Motor neuron (in vitro differentiated cells): Measurements from ENCODE around the gene LCA5. TPM values are rescaled to one million over a fixed set of nuclear protein-coding genes. Genes with fewer than 3 reads are reported as not detected.

Experiments
- ATAC-seq, 8 experiments: fragments of 200-7000 bp; cut with Tn5 transposase; replicated peaks in 6 of 8; 2 replicates each; pipeline ENCODE4 v1.8.0; 2021; ENCODE audit warnings: mild to moderate bottlenecking in 8 of 8, moderate library complexity in 8 of 8
- H3K27ac ChIP-seq, 2 donors: fragments of 250-450 bp; sonication (Bioruptor Pico); 2 replicates each; pipeline ENCODE4 v1.9.0; 2021; ENCODE audit warnings: antibody characterized with exemption in 2 of 2, mild to moderate bottlenecking in 2 of 2, moderate library complexity in 1 of 2
- H3K4me1 ChIP-seq, 2 donors: fragments of 250-450 bp; sonication (Bioruptor Pico); replicated peaks in 1 of 2; 2 replicates each; pipeline ENCODE4 v1.6.1; 2021; ENCODE audit warnings: antibody characterized with exemption in 2 of 2, mild to moderate bottlenecking in 2 of 2, moderate library complexity in 1 of 2
- H3K4me3 ChIP-seq, 5 donors: fragments of 250-450 bp; sonication (Bioruptor Pico); 2 replicates each; pipeline ENCODE4 v1.9.0; 2021; ENCODE audit warnings: antibody characterized with exemption in 5 of 5, mild to moderate bottlenecking in 5 of 5, moderate library complexity in 4 of 5
- WGBS, 10 experiments: fragments of 450-650 bp; shearing (Covaris generic); methylation state at CpG; one replicate each; pipeline ENCODE4 v1.0.0; 2022; 5-methylcytosine and 5-hydroxymethylcytosine counted together
- in situ Hi-C, 9 experiments: fragments of 400-800 bp; cut with MboI; loops; one replicate each; pipeline ENCODE4 v1.15.0; 2021; ENCODE audit warnings: low sequenced_read_pairs in 9 of 9, low pct_unique_long_range_greater_than_20kb in 2 of 9; ENCODE audit not compliant: unreplicated experiment in 9 of 9
- total RNA-seq, 8 experiments: library from RNA; unstranded; fragments of 300-600 nt; gene quantifications; 2 replicates each; pipeline versions ENCODE4 v1.2.3 to v1.2.4, GENCODE V29; 2022

LCA5 gene
- total RNA-seq, 8 experiments from 2014 or later: 3.8 to 24.0 (median 9.7) TPM

- Histone ChIP-seq H3K4me1 (no peaks in the 10 kb centered on the region), H3K27ac (no peak overlapping the region), H3K4me3 (no peak overlapping the region)
- 40 to 78% (median 54%) methylated on average over 1 to 4 of the region's 5 CpGs; no CpG with 5 or more reads in 4 of the 10 experiments for WGBS, 10 experiments
- no peak for ATAC-seq
- in situ Hi-C loops: no loop called here
These were observed 42.4 kb downstream of the LCA5 start for GRCh38 chr6:79494841-79495240.

- Histone ChIP-seq H3K4me1 (no peaks in the 10 kb centered on the region), H3K4me3 (no peak overlapping the region), H3K27ac (no peak overlapping the region)
- no peak for ATAC-seq
- in situ Hi-C loops: no loop called here
These were observed 66.5 kb downstream of the LCA5 start for GRCh38 chr6:79470728-79471127.

GRCh38 chr6:79469376-79470246 is 67.6 kb downstream of the LCA5 start:
- Histone ChIP-seq H3K4me1 (no peaks in the 10 kb centered on the region), H3K27ac (no peak overlapping the region), H3K4me3 (no peak overlapping the region)
- ATAC-seq: no peak
- WGBS, 10 experiments: 41 to 100% (median 83%) methylated on average over 1 to 5 of the region's 5 CpGs
- in situ Hi-C loops: no loop called here

GRCh38 chr6:79468587-79468986 is 68.6 kb downstream of the LCA5 start:
- WGBS, 10 experiments: 82 to 100% (median 97%) methylated on average over 3 to 8 of the region's 8 CpGs; no CpG with 5 or more reads in 3 of the 10 experiments
- in situ Hi-C loops: no loop called here

GRCh38 chr6:79468116-79468515 is 69.1 kb downstream of the LCA5 start:
- no peak overlapping the region for H3K27ac ChIP-seq
- no peak for ATAC-seq
- H3K4me3 ChIP-seq: no peak overlapping the region
- in situ Hi-C loops: no loop called here
- no peaks in the 10 kb centered on the region for H3K4me1 ChIP-seq
- WGBS, 10 experiments: 13 to 83% (median 54%) methylated on average over 1 of the region's 2 CpGs; no CpG with 5 or more reads in 6 of the 10 experiments

More at GRCh38 chr6:79468587-79468986, 68.6 kb downstream of the LCA5 start:
- H3K4me1 ChIP-seq: no peaks in the 10 kb centered on the region
- H3K4me3 ChIP-seq: no peak overlapping the region
- ATAC-seq: no peak
- H3K27ac ChIP-seq: no peak overlapping the region

- in situ Hi-C loops: no loop called here
- no peak overlapping the region for H3K4me3 ChIP-seq
- no peaks in the 10 kb centered on the region for H3K4me1 ChIP-seq
- peak in 2 of 8 experiments; percentile 28 to 52 for ATAC-seq
- H3K27ac ChIP-seq: no peak overlapping the region
- WGBS, 10 experiments: 0 to 20% (median 13%) methylated on average over 1 to 2 of the region's 2 CpGs; no CpG with 5 or more reads in 4 of the 10 experiments
These were observed 69.5 kb downstream of the LCA5 start for GRCh38 chr6:79467716-79468115.

GRCh38 chr6:79466207-79466834 is 70.9 kb downstream of the LCA5 start:
- no peak overlapping the region for H3K4me3 ChIP-seq
- in situ Hi-C loops: no loop called here
- peak in 1 of 8 experiments; percentile 25 for ATAC-seq
- no peak overlapping the region for H3K27ac ChIP-seq
- H3K4me1 ChIP-seq: no peaks in the 10 kb centered on the region
- 1 to 46% (median 23%) methylated on average over 2 to 6 of the region's 6 CpGs for WGBS, 10 experiments

- peak in 1 of 8 experiments; percentile 18 for ATAC-seq
- 24 to 95% (median 90%) methylated on average over 2 to 4 of the region's 4 CpGs; no CpG with 5 or more reads in 1 of the 10 experiments for WGBS, 10 experiments
- no peaks in the 10 kb centered on the region for H3K4me1 ChIP-seq
- no peak overlapping the region for H3K4me3 ChIP-seq
- no peak overlapping the region for H3K27ac ChIP-seq
- in situ Hi-C loops: no loop called here
These were observed 71.8 kb downstream of the LCA5 start for GRCh38 chr6:79465381-79465780.

GRCh38 chr6:79463621-79464050 is 73.6 kb downstream of the LCA5 start:
- no peaks in the 10 kb centered on the region for H3K4me1 ChIP-seq
- in situ Hi-C loops: no loop called here
- whole genome bisulfite sequencing, 10 experiments: 3 to 100% (median 57%) methylated on average over 2 to 4 of the region's 4 CpGs
- H3K4me3 ChIP-seq: no peak overlapping the region
- H3K27ac ChIP-seq: no peak overlapping the region
- ATAC-seq: peak in 3 of 8 experiments; percentile 32 to 77 (median 61)

GRCh38 chr6:79461205-79461604 is 76.0 kb downstream of the LCA5 start:
- in situ Hi-C loops: no loop called here
- WGBS, 10 experiments: 0 to 100% (median 75%) methylated on average over 1 to 3 of the region's 3 CpGs; no CpG with 5 or more reads in 1 of the 10 experiments
- Histone ChIP-seq H3K27ac (no peak overlapping the region), H3K4me1 (no peaks in the 10 kb centered on the region), H3K4me3 (no peak overlapping the region)
- peak in 3 of 8 experiments; percentile 33 to 34 (median 33) for ATAC-seq

GRCh38 chr6:79455446-79455845 is 81.8 kb downstream of the LCA5 start:
- in situ Hi-C loops: no loop called here
- H3K4me1 ChIP-seq: no peaks in the 10 kb centered on the region
- no peak overlapping the region for H3K27ac ChIP-seq
- WGBS, 10 experiments: 50 to 100% (median 84%) methylated on average over 1 of the region's 1 CpG; no CpG with 5 or more reads in 4 of the 10 experiments
- no peak for ATAC-seq
- no peak overlapping the region for H3K4me3 ChIP-seq

- Histone ChIP-seq H3K27ac (no peak overlapping the region), H3K4me3 (no peak overlapping the region), H3K4me1 (no peaks in the 10 kb centered on the region)
- in situ Hi-C loops: no loop called here
- ATAC-seq: peak in 3 of 8 experiments; percentile 61 to 97 (median 93)
- 0 to 95% (median 78%) methylated on average over 1 to 3 of the region's 3 CpGs; no CpG with 5 or more reads in 1 of the 10 experiments for WGBS, 10 experiments
These were observed 83.6 kb downstream of the LCA5 start for GRCh38 chr6:79453558-79454042.

GRCh38 chr6:79450984-79451383 is 86.2 kb downstream of the LCA5 start:
- H3K27ac ChIP-seq: no peak overlapping the region
- no peak overlapping the region for H3K4me3 ChIP-seq
- in situ Hi-C loops: no loop called here
- no peaks in the 10 kb centered on the region for H3K4me1 ChIP-seq
- no peak for ATAC-seq
- WGBS, 10 experiments: 63 to 93% (median 79%) methylated on average over 3 to 6 of the region's 7 CpGs; no CpG with 5 or more reads in 3 of the 10 experiments
